ENCODE results near the gene OCRL.
A peak's percentile ranks its signal among the peaks of the same experiment; 100 is the strongest.

DNA sequence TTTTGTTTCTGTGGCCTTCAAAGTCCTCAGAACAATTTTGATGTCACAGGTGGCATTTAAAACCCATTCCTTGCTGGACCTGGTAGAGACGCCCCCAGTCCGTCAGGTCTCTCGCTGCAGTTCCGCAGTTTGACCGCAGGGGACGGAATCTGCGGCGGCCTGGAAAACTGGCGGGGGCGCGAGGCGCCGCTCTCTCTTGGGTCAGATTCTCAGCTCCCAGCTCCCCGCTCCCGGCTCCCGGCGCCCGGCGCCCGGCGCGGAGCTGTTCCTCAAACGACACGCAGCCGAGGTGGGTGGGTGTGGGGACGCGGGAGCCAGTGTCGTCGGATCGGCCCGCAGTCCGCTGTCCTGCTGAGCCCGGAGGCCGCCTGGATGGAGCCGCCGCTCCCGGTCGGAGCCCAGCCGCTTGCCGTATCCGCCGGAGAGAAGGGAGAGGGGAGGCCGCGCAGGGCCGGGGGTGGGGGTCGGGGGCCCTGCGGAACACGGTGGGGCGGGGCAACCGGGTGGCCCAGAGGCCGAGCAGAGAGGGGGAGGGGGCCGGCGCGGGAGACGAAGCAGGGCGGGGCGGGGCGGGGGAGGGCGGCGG, at the start of gene OCRL:
- no peak for TF ChIP-seq EZH2 (IDR thresholded peaks at IDR 0.05; ENCODE audit: borderline replicate concordance, insufficient read depth, low read depth, low read length, poor library complexity, severe bottlenecking)
- peak; percentile 58 for TF ChIP-seq CTCF (IDR thresholded peaks at IDR 0.05)
